ENCODE data around the gene VEGFB. TPM values are rescaled to one million over a fixed set of nuclear protein-coding genes. Genes with fewer than 3 reads are reported as not detected.

VEGFB gene
- total and polyA plus RNA-seq, 12 donors, result 158 to 353 (median 277) TPM

DNA sequence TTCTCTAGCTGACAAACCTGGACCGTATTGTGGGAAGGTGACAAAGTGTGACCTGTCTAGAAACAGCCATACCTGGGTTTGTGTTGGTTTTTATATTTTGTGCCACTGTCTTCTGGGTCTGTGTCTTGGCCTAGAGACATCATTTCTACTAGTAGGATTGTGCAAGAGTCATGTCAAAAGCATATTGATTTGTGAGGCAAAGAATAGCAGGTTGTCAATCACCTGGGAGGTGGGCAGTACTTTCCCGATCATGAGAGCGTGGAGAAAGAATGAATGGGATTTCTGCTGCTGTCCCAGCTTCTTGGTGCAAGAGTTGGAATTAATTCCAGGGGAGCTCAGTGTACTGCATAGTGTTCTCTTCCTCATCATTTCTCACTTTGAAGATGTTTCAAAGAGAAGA is 32.8 kb upstream of the VEGFB start:
- DNase-seq, result no peak
- Histone ChIP-seq H3K36me3 (peaks cover 5 to 100% (median 72%) of the 10 kb centered on the region in 9 donors), H3K27me3 (no peaks in the 10 kb centered on the region), H3K9me3 (no peaks in the 10 kb centered on the region), H3K4me1 (peaks cover 2 to 26% (median 20%) of the 10 kb centered on the region in 9 donors), H3K27ac (no peak overlapping the region), H3K4me3 (no peak overlapping the region)
- no peak for ATAC-seq
- TF ChIP-seq, protein P1, sequence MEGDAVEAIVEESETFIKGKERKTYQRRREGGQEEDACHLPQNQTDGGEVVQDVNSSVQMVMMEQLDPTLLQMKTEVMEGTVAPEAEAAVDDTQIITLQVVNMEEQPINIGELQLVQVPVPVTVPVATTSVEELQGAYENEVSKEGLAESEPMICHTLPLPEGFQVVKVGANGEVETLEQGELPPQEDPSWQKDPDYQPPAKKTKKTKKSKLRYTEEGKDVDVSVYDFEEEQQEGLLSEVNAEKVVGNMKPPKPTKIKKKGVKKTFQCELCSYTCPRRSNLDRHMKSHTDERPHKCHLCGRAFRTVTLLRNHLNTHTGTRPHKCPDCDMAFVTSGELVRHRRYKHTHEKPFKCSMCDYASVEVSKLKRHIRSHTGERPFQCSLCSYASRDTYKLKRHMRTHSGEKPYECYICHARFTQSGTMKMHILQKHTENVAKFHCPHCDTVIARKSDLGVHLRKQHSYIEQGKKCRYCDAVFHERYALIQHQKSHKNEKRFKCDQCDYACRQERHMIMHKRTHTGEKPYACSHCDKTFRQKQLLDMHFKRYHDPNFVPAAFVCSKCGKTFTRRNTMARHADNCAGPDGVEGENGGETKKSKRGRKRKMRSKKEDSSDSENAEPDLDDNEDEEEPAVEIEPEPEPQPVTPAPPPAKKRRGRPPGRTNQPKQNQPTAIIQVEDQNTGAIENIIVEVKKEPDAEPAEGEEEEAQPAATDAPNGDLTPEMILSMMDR (IDR thresholded peaks at IDR 0.05), result no peak
- WGBS, 2 donors, result 60 to 80% methylated on average over 3 of the region's 3 CpGs
- intact Hi-C loops (cut with DNase I), result loop anchor here in 3 of 10 donors (5.0 kb wide), 1 partner anchor 101 kb away; the partner anchor contains the start of gene CATSPERZ (in 3 of the 3)

DNA sequence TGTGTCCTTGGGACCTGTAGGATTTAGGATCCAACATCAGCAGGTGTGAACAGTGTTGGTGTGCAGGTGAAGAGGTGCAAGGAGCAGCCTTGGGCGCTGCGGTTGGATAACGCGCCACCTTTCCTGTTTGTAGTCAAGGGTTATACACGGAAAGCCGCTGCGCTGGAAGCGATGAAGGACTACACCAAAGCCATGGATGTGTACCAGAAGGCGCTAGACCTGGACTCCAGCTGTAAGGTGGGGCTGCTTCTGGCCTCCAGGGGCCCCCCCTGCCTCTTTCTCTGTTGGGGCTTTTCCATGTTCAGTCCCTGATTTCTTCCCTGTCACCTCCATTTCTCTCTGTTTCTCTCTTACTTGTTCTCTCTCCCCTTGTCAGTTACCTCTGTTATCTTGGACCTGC is 31.4 kb upstream of the VEGFB start:
- 96% methylated on average over 9 of the region's 9 CpGs for WGBS, 2 donors
- intact Hi-C loops (cut with DNase I), result loop anchor here in 3 of 10 donors (5.0 kb wide), 1 partner anchor 99 kb away; the partner anchor contains the start of gene CATSPERZ (in 3 of the 3)
- ATAC-seq (no peak), DNase-seq (no peak)
- peaks cover 7 to 40% (median 30%) of the 10 kb centered on the region in 9 donors for H3K4me1 ChIP-seq
- peaks cover 5 to 85% (median 58%) of the 10 kb centered on the region in 9 donors for H3K36me3 ChIP-seq
- no peaks in the 10 kb centered on the region for H3K27me3 ChIP-seq
- H3K27ac ChIP-seq, result no peak overlapping the region
- H3K4me3 ChIP-seq, result no peak overlapping the region
- TF ChIP-seq, protein P1 (IDR thresholded peaks at IDR 0.05), result no peak
- H3K9me3 ChIP-seq, result no peaks in the 10 kb centered on the region

DNA sequence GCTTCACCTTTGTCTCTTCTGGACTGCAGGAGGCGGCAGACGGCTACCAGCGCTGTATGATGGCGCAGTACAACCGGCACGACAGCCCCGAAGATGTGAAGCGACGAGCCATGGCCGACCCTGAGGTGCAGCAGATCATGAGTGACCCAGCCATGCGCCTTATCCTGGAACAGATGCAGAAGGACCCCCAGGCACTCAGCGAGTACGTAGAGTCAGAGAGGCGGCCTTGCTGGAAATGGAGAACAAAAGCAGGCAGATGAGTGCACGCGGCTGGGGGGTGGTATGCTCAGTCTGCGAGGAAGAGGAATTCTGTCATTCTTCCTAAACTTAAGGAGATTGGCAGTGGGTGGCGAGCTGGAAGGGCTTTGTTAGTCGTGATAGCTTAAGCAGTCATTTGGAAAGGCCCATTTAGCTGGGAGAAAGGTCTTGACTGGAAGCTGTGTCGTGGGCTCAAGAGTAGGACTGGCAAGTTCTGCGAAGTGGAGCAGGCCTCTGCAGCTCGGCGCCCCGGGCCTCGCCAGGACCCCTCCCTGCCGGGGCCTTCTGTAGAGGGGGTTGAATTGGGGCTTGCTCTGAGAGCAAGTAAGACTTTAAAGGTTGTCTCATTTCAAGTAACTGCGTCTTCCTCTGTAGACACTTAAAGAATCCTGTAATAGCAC is 30.8 kb upstream of the VEGFB start:
- 91 to 94% methylated on average over 27 of the region's 27 CpGs for WGBS, 2 donors
- no peak for ATAC-seq
- no peak for DNase-seq

DNA sequence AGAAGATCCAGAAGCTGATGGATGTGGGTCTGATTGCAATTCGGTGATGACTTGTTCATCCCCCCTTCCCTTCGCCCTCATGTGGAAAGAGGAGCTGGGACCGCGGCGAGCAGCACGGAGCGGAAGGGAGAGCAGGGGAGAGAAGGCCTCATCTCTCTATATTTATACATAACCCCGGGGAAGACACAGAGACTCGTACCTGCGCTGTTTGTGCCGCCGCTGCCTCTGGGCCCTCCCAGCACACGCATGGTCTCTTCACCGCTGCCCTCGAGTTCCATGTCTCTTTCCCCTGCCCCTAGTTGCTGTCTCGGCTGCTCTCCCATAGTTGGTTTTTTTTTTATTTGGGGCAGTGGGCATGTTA is 30.3 kb upstream of the VEGFB start:
- 85 to 90% methylated on average over 16 of the region's 16 CpGs for WGBS, 2 donors
- Histone ChIP-seq H3K36me3 (peaks cover 5 to 75% (median 47%) of the 10 kb centered on the region in 9 donors), H3K4me1 (peaks cover 7 to 51% (median 39%) of the 10 kb centered on the region in 9 donors), H3K27ac (no peak overlapping the region), H3K9me3 (no peaks in the 10 kb centered on the region), H3K4me3 (no peak overlapping the region), H3K27me3 (no peaks in the 10 kb centered on the region)
- intact Hi-C loops (cut with DNase I), result loop anchor here in 7 of 10 donors (1.0 to 5.0 kb wide), 4 partner anchors 64 to 98 kb away; partner anchors contain the start of gene CATSPERZ (in 5 of the 7)
- TF ChIP-seq, protein P1 (IDR thresholded peaks at IDR 0.05), result no peak
- ATAC-seq (no peak), DNase-seq (no peak)

More for the DNA sequence above, 30.8 kb upstream of the VEGFB start:
- TF ChIP-seq, protein P1 (IDR thresholded peaks at IDR 0.05), result no peak
- Histone ChIP-seq H3K4me3 (no peak overlapping the region), H3K27me3 (no peaks in the 10 kb centered on the region), H3K36me3 (peaks cover 5 to 80% (median 52%) of the 10 kb centered on the region in 9 donors), H3K27ac (no peak overlapping the region), H3K4me1 (peaks cover 7 to 46% (median 36%) of the 10 kb centered on the region in 9 donors), H3K9me3 (no peaks in the 10 kb centered on the region)
- intact Hi-C loops (cut with DNase I), result loop anchor here in 7 of 10 donors (1.0 to 5.0 kb wide), 4 partner anchors 65 to 99 kb away; partner anchors contain the start of gene CATSPERZ (in 5 of the 7)

Data from heart right ventricle (tissue), 16 donors.